A673 (cell line): ENCODE results near the gene CGN. TPM values are rescaled to one million over a fixed set of nuclear protein-coding genes. Genes with fewer than 3 reads are reported as not detected.

Experiments
- BruUV-seq: library from RNA; stranded (reverse); fragments of 400-500 nt; replicated peaks from 2 replicates; lab custom pipeline; 2021; lab: Mats Ljungman, UMichigan
- CTCF ChIA-PET: fragments of 300-600 bp; sonication (Branson Sonifier 250); formaldehyde crosslinking; loops from one replicate; lab custom pipeline; 2022; ENCODE audit warnings: antibody characterized with exemption; lab: Charles Lee
- POLR2A ChIA-PET: fragments of 300-600 bp; sonication (Branson Sonifier 250); formaldehyde crosslinking; loops from one replicate; lab custom pipeline; 2022; ENCODE audit warnings: antibody characterized with exemption; ENCODE audit not compliant: low non-redundant PET; lab: Charles Lee
- DNase-seq: peaks from one replicate; pipeline ENCODE4 v3.0.0-alpha.2; 2015; ENCODE audit warnings: low spot score
- H3K27ac ChIP-seq: fragments of 200-600 bp; sonication (generic); 2 replicates; pipeline ENCODE4 v1.5.1; 2016; ENCODE audit warnings: mixed run types, low read depth, mild to moderate bottlenecking, mixed read lengths, antibody characterized with exemption, low read length; ENCODE audit not compliant: poor library complexity, severe bottlenecking
- H3K27me3 ChIP-seq: fragments of 200-600 bp; sonication (generic); replicated peaks from 2 replicates; pipeline ENCODE4 v1.6.1; 2017; ENCODE audit warnings: mixed run types, low read depth, mild to moderate bottlenecking, mixed read lengths, antibody characterized with exemption, low read length; ENCODE audit not compliant: insufficient read depth, poor library complexity
- H3K36me3 ChIP-seq: fragments of 200-600 bp; sonication (generic); 2 replicates; pipeline ENCODE4 v1.6.1; 2016; ENCODE audit warnings: mixed run types, mild to moderate bottlenecking, mixed read lengths, antibody characterized with exemption, low read length; ENCODE audit not compliant: insufficient read depth, poor library complexity, severe bottlenecking
- H3K4me1 ChIP-seq: fragments of 200-600 bp; sonication (generic); 2 replicates; pipeline ENCODE4 v1.6.1; 2017; ENCODE audit warnings: mixed run types, mild to moderate bottlenecking, mixed read lengths, antibody characterized with exemption, low read length; ENCODE audit not compliant: insufficient read depth, poor library complexity, severe bottlenecking
- H3K4me3 ChIP-seq: fragments of 200-600 bp; sonication (generic); 2 replicates; pipeline ENCODE4 v1.5.1; 2016; ENCODE audit warnings: low read depth, mixed run types, mild to moderate bottlenecking, mixed read lengths, low read length; ENCODE audit not compliant: poor library complexity, severe bottlenecking
- H3K9me3 ChIP-seq: fragments of 200-600 bp; sonication (generic); 2 replicates; pipeline ENCODE4 v1.6.1; 2016; ENCODE audit warnings: mixed run types, low read depth, mild to moderate bottlenecking, mixed read lengths, antibody characterized with exemption, low read length; ENCODE audit not compliant: poor library complexity, severe bottlenecking
- EZH2 ChIP-seq: fragments of 200-600 bp; sonication (generic); IDR thresholded peaks from 2 replicates; pipeline ENCODE4 v1.6.1; 2017; ENCODE audit warnings: borderline replicate concordance, low read depth, mild to moderate bottlenecking, mixed read lengths, antibody characterized with exemption, low read length; ENCODE audit not compliant: poor library complexity, severe bottlenecking
- intact Hi-C: fragments of 100-400 bp; cut with micrococcal nuclease; formaldehyde crosslinking; loops from one replicate; pipeline ENCODE4 v1.10.0; 2022; ENCODE audit not compliant: unreplicated experiment
- total RNA-seq: library from RNA; stranded (reverse); gene quantifications from 2 replicates; pipeline ENCODE4 v1.2.3, GENCODE V29; 2021
- TF ChIP-seq, protein P1 (sequence below): fragments of 300-800, 200-600 bp; sonication (generic); conservative IDR thresholded peaks from 2 replicates; pipeline ENCODE4 v1.5.1; 2017; ENCODE audit warnings: low read depth, mild to moderate bottlenecking, antibody characterized with exemption, low read length, moderate library complexity, mixed read lengths

The CGN gene
- total RNA-seq, 1 experiment from 2014 or later = 2.6 TPM

DNA sequence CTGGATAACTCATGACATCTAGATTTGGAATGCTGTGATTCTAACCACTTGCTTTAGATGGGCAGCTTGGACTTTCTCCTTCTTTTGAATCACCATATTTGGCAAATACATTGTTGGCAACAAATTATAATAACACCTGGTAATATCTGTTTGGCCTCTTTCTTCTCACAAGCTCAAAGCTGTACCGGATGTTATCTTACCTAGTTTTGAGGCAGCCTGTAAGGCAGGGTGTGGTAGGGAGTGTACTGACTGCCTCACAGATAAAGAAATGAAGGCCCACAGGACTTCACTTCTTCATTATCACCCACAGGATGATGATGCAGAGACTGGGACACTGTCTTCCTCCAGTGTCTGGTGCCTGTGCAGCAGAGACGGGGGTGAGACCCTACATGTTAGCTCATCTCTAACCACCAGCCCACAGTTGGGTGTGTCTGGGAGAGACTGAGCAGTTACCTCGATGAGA, 57.5 kb downstream of the CGN start:
- Histone ChIP-seq H3K36me3 (no peaks in the 10 kb centered on the region), H3K27ac (no peak overlapping the region), H3K27me3 (no peaks in the 10 kb centered on the region), H3K4me1 (no peaks in the 10 kb centered on the region), H3K9me3 (no peaks in the 10 kb centered on the region), H3K4me3 (no peak overlapping the region)
- POLR2A ChIA-PET = no interaction called here
- no TSS peak for BruUV-seq
- no peak for DNase-seq
- intact Hi-C loops = no loop called here
- CTCF ChIA-PET = no interaction called here
- TF ChIP-seq, protein P1, sequence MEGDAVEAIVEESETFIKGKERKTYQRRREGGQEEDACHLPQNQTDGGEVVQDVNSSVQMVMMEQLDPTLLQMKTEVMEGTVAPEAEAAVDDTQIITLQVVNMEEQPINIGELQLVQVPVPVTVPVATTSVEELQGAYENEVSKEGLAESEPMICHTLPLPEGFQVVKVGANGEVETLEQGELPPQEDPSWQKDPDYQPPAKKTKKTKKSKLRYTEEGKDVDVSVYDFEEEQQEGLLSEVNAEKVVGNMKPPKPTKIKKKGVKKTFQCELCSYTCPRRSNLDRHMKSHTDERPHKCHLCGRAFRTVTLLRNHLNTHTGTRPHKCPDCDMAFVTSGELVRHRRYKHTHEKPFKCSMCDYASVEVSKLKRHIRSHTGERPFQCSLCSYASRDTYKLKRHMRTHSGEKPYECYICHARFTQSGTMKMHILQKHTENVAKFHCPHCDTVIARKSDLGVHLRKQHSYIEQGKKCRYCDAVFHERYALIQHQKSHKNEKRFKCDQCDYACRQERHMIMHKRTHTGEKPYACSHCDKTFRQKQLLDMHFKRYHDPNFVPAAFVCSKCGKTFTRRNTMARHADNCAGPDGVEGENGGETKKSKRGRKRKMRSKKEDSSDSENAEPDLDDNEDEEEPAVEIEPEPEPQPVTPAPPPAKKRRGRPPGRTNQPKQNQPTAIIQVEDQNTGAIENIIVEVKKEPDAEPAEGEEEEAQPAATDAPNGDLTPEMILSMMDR = no peak
- no peak for TF ChIP-seq EZH2

DNA sequence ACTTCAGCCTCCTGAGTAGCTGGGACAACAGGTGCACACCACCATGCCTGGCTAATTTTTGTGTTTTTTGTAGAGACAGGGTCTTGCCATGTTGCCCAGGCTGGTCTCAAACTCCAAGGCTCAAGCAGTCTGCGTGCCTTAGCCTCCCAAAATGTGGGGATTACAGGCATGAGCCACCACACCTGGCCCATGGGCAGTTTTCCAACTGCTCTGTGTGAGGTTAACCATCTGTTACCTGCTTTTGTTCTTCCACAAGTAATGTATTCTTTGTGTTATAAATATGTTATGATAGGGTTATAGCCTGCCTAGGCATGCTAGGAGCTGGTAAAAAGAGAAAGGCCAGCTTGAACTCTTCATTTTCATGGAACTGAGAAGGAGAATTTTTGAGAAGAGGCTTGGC, 59.6 kb downstream of the CGN start:
- no peaks in the 10 kb centered on the region for H3K9me3 ChIP-seq
- DNase-seq = no peak
- no peaks in the 10 kb centered on the region for H3K36me3 ChIP-seq
- TF ChIP-seq, protein P1 = no peak
- no peak for TF ChIP-seq EZH2
- intact Hi-C loops = no loop called here
- ChIA-PET POLR2A (no interaction called here), CTCF (no interaction called here)
- no peak overlapping the region for H3K4me3 ChIP-seq
- H3K27me3 ChIP-seq = no peaks in the 10 kb centered on the region
- BruUV-seq = no TSS peak
- no peak overlapping the region for H3K27ac ChIP-seq
- no peaks in the 10 kb centered on the region for H3K4me1 ChIP-seq

DNA sequence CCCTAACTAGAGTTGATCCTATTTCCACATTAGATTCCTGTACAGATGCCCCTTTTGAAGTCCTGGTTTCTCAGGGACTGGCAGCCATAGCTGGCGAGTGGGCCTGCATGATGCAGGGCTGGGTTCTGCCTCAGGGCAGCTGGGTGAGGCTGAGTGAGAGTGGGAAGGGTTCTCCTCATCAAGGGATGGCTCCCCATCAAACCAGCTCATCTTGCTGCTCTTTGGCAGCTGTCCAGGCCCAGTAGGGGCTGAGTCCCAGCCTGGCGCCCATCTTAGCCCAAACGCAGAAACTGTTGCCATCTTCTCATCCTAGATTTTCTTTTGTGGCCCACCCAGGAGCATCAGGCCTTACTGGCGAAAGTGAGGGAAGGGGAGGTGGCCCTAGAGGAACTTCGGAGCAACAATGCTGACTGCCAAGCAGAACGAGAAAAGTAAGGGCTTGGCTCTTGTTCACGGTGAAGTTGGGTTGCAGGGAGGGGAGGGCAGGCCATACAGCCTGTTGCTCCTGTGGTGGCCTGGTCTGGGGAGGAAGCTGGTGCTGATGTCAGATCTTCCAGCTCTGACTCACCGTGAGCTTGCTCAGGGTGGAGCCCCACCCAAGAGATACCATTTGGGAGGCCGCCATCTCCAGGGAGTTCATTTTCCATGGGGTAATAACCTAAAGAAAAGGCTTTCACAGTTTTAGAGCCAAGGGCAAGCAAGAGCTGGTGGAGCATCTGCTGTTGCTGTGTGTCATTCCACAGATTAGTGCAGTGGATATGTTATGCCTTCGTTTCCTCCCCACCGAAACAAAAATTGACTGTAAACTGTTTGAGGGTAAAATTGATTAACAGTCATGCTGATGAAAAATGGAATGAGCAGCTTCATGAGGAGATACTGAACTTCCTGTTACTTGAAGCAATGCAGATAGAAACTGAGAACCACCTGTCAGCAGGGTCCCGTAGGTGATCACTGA, 63.7 kb downstream of the CGN start:
- no peak overlapping the region for H3K27ac ChIP-seq
- POLR2A ChIA-PET = no interaction called here

More for the DNA sequence above, 63.7 kb downstream of the CGN start:
- DNase-seq = no peak
- TF ChIP-seq EZH2 = no peak
- TF ChIP-seq, protein P1 = no peak
- intact Hi-C loops = no loop called here
- H3K36me3 ChIP-seq = no peaks in the 10 kb centered on the region
- H3K4me1 ChIP-seq = no peaks in the 10 kb centered on the region
- no TSS peak for BruUV-seq
- no peak overlapping the region for H3K4me3 ChIP-seq
- H3K27me3 ChIP-seq = no peaks in the 10 kb centered on the region
- CTCF ChIA-PET = no interaction called here
- H3K9me3 ChIP-seq = no peaks in the 10 kb centered on the region
